ENCODE measurements around the gene THOC5.

Gene THOC5

DNA sequence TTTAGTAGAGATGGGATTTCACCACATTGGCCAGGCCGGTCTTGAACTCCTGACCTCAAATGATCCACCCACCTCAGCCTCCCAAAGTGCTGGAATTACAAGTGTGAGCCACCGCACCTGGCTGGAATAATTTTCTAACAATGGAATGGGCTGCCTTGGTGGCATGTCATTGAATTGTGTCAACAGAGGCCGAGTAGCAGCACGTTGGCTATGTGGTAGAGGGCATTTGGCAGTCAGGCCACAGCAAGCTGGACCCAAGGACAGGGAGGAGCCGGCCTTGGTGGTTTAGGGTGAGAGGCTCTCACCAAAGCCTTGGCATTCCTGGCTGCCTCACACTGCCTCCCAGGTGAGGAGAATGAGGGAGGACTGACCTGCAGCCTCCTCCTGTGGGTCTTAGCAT, 31.4 kb upstream of the THOC5 start:
- TF ChIP-seq EZH2phosphoT487 (conservative IDR thresholded peaks at IDR 0.05; ENCODE audit: low read length) (no peak), CTCF (IDR thresholded peaks at IDR 0.05; ENCODE audit: insufficient read depth, low read length, poor library complexity, severe bottlenecking) (no peak)
- Histone ChIP-seq H4K20me1 (ENCODE audit: low read depth, low read length) (no peaks in the 10 kb centered on the region), H3F3A (ENCODE audit: insufficient read depth) (no peaks in the 10 kb centered on the region), H2AFZ (ENCODE audit: low read depth, low read length, severe bottlenecking) (no peak overlapping the region), H3K9ac (ENCODE audit: low read length) (no peak overlapping the region), H3K4me3 (ENCODE audit: insufficient read depth, low read length, poor library complexity, severe bottlenecking) (no peak overlapping the region), H3K9me2 (replicated peaks; ENCODE audit: insufficient read depth, low read length) (no peaks in the 10 kb centered on the region), H3K27ac (ENCODE audit: low read depth, low read length) (no peak overlapping the region), H3K36me3 (ENCODE audit: low read length) (no peaks in the 10 kb centered on the region), H3K27me3 (ENCODE audit: low read length) (no peaks in the 10 kb centered on the region), H3K79me2 (ENCODE audit: insufficient read depth, low read length) (no peaks in the 10 kb centered on the region), H3K4me2 (ENCODE audit: low read depth, low read length, poor library complexity, severe bottlenecking) (no peak overlapping the region), H3K9me3 (ENCODE audit: insufficient read depth, low read length) (no peaks in the 10 kb centered on the region)

- H3K4me2 ChIP-seq (ENCODE audit: low read depth, low read length, poor library complexity, severe bottlenecking), result peak overlapping the region; percentile 57
- H3K79me2 ChIP-seq (ENCODE audit: insufficient read depth, low read length), result no peaks in the 10 kb centered on the region
- peak overlapping the region; percentile 63 for H3K4me3 ChIP-seq (ENCODE audit: insufficient read depth, low read length, poor library complexity, severe bottlenecking)
- H3K36me3 ChIP-seq (ENCODE audit: low read length), result no peaks in the 10 kb centered on the region
- no peaks in the 10 kb centered on the region for H3K27me3 ChIP-seq (ENCODE audit: low read length)
- no peak overlapping the region for H3K9ac ChIP-seq (ENCODE audit: low read length)
- no peak overlapping the region for H3K27ac ChIP-seq (ENCODE audit: low read depth, low read length)
- H3F3A ChIP-seq (ENCODE audit: insufficient read depth), result no peaks in the 10 kb centered on the region
- H2AFZ ChIP-seq (ENCODE audit: low read depth, low read length, severe bottlenecking), result no peak overlapping the region
- H3K9me2 ChIP-seq (replicated peaks; ENCODE audit: insufficient read depth, low read length), result no peaks in the 10 kb centered on the region
- TF ChIP-seq CTCF (IDR thresholded peaks at IDR 0.05; ENCODE audit: insufficient read depth, low read length, poor library complexity, severe bottlenecking), result no peak
- TF ChIP-seq EZH2phosphoT487 (conservative IDR thresholded peaks at IDR 0.05; ENCODE audit: low read length), result no peak
- no peaks in the 10 kb centered on the region for H4K20me1 ChIP-seq (ENCODE audit: low read depth, low read length)
- H3K9me3 ChIP-seq (ENCODE audit: insufficient read depth, low read length), result no peaks in the 10 kb centered on the region
Observed at GRCh38 chr22:29581799-29582198, 28.2 kb upstream of the THOC5 start.

DNA sequence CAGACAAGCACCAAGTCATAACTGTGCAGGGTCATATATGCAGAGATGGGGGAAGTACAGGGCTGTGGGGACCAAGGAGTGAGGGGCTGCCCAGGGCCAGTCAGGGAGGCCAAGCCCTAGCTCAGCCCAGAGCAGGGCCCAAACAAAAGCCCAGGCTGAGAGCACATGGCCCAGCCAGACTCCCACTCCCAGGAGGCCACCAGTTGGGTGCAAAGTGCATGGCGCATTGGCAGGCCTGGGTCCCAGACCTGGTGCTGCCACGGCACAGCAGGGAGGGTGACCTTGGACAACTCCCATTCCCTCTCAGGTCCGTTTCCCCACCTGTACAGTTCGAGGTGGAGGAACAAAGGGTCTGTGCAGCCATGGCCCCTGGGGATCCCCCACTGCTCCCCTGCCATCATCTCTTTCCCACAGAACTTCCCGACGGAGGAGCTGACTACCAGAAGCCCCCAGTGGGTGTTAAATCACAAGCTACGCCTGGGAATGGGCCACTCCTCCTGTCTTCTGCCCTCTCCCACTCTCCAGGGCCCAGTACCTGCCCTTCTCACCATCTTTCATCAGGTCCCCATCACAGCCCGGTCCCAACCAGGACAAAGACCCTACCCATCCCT, 26.7 kb upstream of the THOC5 start:
- TF ChIP-seq CTCF (IDR thresholded peaks at IDR 0.05; ENCODE audit: insufficient read depth, low read length, poor library complexity, severe bottlenecking) (no peak), EZH2phosphoT487 (conservative IDR thresholded peaks at IDR 0.05; ENCODE audit: low read length) (no peak)
- Histone ChIP-seq H3K4me2 (ENCODE audit: low read depth, low read length, poor library complexity, severe bottlenecking) (peak overlapping the region; percentile 57), H3K9ac (ENCODE audit: low read length) (peak overlapping the region; percentile 57), H4K20me1 (ENCODE audit: low read depth, low read length) (no peaks in the 10 kb centered on the region), H3K79me2 (ENCODE audit: insufficient read depth, low read length) (no peaks in the 10 kb centered on the region), H3K27ac (ENCODE audit: low read depth, low read length) (0 out of 2 replicates have a peak overlapping the region, but pooled peaks have one; percentile 8), H3K36me3 (ENCODE audit: low read length) (no peaks in the 10 kb centered on the region), H3K27me3 (ENCODE audit: low read length) (no peaks in the 10 kb centered on the region), H3K9me2 (replicated peaks; ENCODE audit: insufficient read depth, low read length) (no peaks in the 10 kb centered on the region), H3K9me3 (ENCODE audit: insufficient read depth, low read length) (no peaks in the 10 kb centered on the region), H3K4me3 (ENCODE audit: insufficient read depth, low read length, poor library complexity, severe bottlenecking) (peak overlapping the region; percentile 63), H3F3A (ENCODE audit: insufficient read depth) (no peaks in the 10 kb centered on the region), H2AFZ (ENCODE audit: low read depth, low read length, severe bottlenecking) (peak overlapping the region; percentile 75)
